Heart right ventricle (tissue), 16 donors: ENCODE measurements around the gene LCORL. TPM values are rescaled to one million over a fixed set of nuclear protein-coding genes. Genes with fewer than 3 reads are reported as not detected.

Source experiments
- ATAC-seq, 8 donors: fragments of 200-7000 bp; cut with Tn5 transposase; one replicate each; pipeline ENCODE4 v1.9.1; 2020; ENCODE audit warnings: mild to moderate bottlenecking in 8 of 8, moderate library complexity in 8 of 8, moderate number of reproducible peaks in 1 of 8
- DNase-seq, 2 donors: peaks; one replicate each; pipeline ENCODE4 v3.0.0-alpha.2; 2020
- H3K27ac ChIP-seq, 10 donors: fragments of 200-600 bp; sonication (generic) in 2 of 10; one replicate each; pipeline versions ENCODE4 v1.5.0 to v1.8.0; 2020 to 2022; ENCODE audit warnings: mild to moderate bottlenecking in 3 of 10
- H3K27me3 ChIP-seq, 7 donors: fragments of 200-600 bp; one replicate each; pipeline ENCODE4 v1.8.0; 2021 to 2022; ENCODE audit warnings: mild to moderate bottlenecking in 2 of 7
- H3K36me3 ChIP-seq, 9 donors: fragments of 200-600 bp; sonication (generic) in 1 of 9; one replicate each; pipeline versions ENCODE4 v1.5.0 to v1.8.0; 2020 to 2022; ENCODE audit warnings: mild to moderate bottlenecking in 2 of 9
- H3K4me1 ChIP-seq, 9 donors: fragments of 200-600 bp; sonication (generic) in 1 of 9; one replicate each; pipeline versions ENCODE4 v1.5.0 to v1.8.0; 2020 to 2022; ENCODE audit warnings: mild to moderate bottlenecking in 4 of 9
- H3K4me3 ChIP-seq, 10 donors: fragments of 200-600 bp; sonication (generic) in 2 of 10; one replicate each; pipeline versions ENCODE4 v1.5.0 to v1.8.0; 2020 to 2022; ENCODE audit warnings: mild to moderate bottlenecking in 7 of 10, moderate library complexity in 2 of 10
- H3K9me3 ChIP-seq, 11 donors: fragments of 200-600 bp in 10 of 11; sonication (generic) in 2 of 11; one replicate each; pipeline versions ENCODE4 v1.5.0 to v1.8.0; 2013 to 2022; ENCODE audit warnings: mild to moderate bottlenecking in 2 of 11, control low read depth in 1 of 11, moderate library complexity in 1 of 11
- WGBS, 2 donors: extraction: QIAGEN DNeasy Blood & Tissue Kit; methylation state at CpG; one replicate each; pipeline ENCODE4 v1.1.7; 2013; ENCODE audit warnings: inconsistent platforms in 1 of 2; 5-methylcytosine and 5-hydroxymethylcytosine counted together
- intact Hi-C, 10 donors: fragments of 100-400 bp; cut with DNase I; formaldehyde crosslinking; loops; one replicate each; pipeline versions ENCODE4 v1.11.1 to v1.14.2; 2022
- polyA plus RNA-seq, 2 donors: library from polyadenylated mRNA; stranded (reverse); fragments of 200-250 nt; gene quantifications; one replicate each; pipeline ENCODE4 v1.2.3, GENCODE V29; 2013
- total RNA-seq, 10 donors: library from RNA; stranded (reverse); fragmentation: NEBNext Ultra II Directional in 3 of 10; extraction: Animal tissue kit (Norgen Biotek cat#: 25700) in 3 of 10; gene quantifications; one replicate each; pipeline versions ENCODE4 v1.2.1 to v1.2.4, GENCODE V29; 2021 to 2023
- TF ChIP-seq, protein P1 (sequence below), 9 donors: fragments of 200-600 bp; sonication (generic) in 2 of 9; IDR thresholded peaks; one replicate each; pipeline versions ENCODE4 v1.5.0 to v1.8.0; 2021 to 2022; ENCODE audit warnings: antibody characterized with exemption in 9 of 9, mild to moderate bottlenecking in 5 of 9, moderate library complexity in 1 of 9
- donor health status: Arrhythmogenic right ventricular cardiomyopathy.
- donor health status: ischemic (EF 13 %, LVEDD 7.1; RV severe dilation, severe dysfunction).
- donor health status: healthy with polysubstance abuse.
- donor health status: DM: no; HTN: yes; CAD: no.
- donor health status: DM: no; HTN: no; CAD: no.
- donor health status: ischemic (EF 25% LVEDD 6.9; RV normal size, moderate dysfunction).
- donor health status: ischemic (EF 25% LVEDD 5.7; RV mildly dilated, moderate dysfunction).
- donor health status: healthy.
- donor health status: DM: yes; HTN: yes; CAD: no.
- donor health status: Ischemic cardiomyopathy.
- donor health status: ischemic (EF 35%, LVEDD 5.7; RV mildly dilated, moderate dysfunction).
- donor health status: nonischemic (EF 11% LVEDD 7.7; RV severe dilation, severe dysfunction).
- donor health status: DM: yes; HTN: yes; CAD: no.
- donor health status: PGD.
- donor health status: ischemic (EF 29% LVEDD 5.4; RV normal size, mild dysfunction).
- donor health status: nonischemic (EF 23%, LVEDD 6.1; RV moderate dilation, normal function).

LCORL gene
- total and polyA plus RNA-seq, 12 donors, result 1.7 to 11.1 (median 6.4) TPM

DNA sequence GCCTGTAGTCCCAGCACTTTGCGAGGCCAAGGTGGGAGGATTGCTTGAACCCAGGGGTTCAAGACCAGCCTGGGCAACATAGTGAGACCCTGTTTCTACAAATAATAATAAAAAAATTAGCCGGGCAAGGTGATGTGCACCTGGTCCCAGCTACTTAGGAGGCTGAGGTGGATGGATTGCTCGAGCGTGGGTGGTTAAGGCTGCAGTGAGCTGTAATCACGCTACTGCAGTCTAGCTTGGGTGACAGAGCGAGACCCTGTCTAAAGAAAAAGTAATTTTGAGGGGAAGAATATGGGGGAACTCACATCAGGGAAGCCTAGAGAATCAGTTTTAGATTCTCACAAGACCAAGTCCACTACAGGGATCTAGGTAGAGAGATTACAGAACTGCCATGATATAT is 28.9 kb upstream of the LCORL start:
- H3K4me1 ChIP-seq, result no peaks in the 10 kb centered on the region
- TF ChIP-seq, protein P1, sequence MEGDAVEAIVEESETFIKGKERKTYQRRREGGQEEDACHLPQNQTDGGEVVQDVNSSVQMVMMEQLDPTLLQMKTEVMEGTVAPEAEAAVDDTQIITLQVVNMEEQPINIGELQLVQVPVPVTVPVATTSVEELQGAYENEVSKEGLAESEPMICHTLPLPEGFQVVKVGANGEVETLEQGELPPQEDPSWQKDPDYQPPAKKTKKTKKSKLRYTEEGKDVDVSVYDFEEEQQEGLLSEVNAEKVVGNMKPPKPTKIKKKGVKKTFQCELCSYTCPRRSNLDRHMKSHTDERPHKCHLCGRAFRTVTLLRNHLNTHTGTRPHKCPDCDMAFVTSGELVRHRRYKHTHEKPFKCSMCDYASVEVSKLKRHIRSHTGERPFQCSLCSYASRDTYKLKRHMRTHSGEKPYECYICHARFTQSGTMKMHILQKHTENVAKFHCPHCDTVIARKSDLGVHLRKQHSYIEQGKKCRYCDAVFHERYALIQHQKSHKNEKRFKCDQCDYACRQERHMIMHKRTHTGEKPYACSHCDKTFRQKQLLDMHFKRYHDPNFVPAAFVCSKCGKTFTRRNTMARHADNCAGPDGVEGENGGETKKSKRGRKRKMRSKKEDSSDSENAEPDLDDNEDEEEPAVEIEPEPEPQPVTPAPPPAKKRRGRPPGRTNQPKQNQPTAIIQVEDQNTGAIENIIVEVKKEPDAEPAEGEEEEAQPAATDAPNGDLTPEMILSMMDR (IDR thresholded peaks at IDR 0.05), result no peak
- H3K27ac ChIP-seq, result no peak overlapping the region
- no peaks in the 10 kb centered on the region for H3K27me3 ChIP-seq
- DNase-seq, result no peak
- H3K36me3 ChIP-seq, result no peaks in the 10 kb centered on the region
- intact Hi-C loops, result no loop called here
- no peak overlapping the region for H3K4me3 ChIP-seq
- no peaks in the 10 kb centered on the region for H3K9me3 ChIP-seq
- WGBS, 2 donors, result 94 to 96% methylated on average over 6 of the region's 6 CpGs
- ATAC-seq, result no peak

DNA sequence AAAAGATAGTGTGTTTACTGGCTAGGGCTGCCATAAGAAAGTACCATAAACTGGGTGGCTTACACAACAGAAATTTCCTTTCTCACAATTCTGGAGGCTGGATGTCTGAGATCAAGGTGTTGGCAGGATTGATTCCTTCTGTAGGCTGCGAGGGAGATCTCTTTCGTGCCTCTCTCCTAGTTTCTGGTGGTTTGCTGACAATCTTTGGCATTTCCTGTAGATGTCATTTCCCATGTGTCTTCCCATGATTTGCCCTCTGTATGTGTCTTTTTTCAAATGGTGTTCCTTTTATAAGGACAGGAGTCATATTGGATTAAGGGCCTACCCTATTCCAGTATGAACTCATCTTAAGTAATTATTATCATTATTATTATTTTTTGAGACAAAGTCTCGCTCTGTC is 27.9 kb upstream of the LCORL start:
- Histone ChIP-seq H3K27me3 (no peaks in the 10 kb centered on the region), H3K27ac (no peak overlapping the region), H3K9me3 (no peaks in the 10 kb centered on the region), H3K4me1 (no peaks in the 10 kb centered on the region), H3K36me3 (no peaks in the 10 kb centered on the region), H3K4me3 (no peak overlapping the region)
- TF ChIP-seq, protein P1 (IDR thresholded peaks at IDR 0.05), result no peak
- intact Hi-C loops, result no loop called here
- ATAC-seq (no peak), DNase-seq (no peak)
- WGBS, 2 donors, result 59 to 75% methylated on average over 3 of the region's 3 CpGs

DNA sequence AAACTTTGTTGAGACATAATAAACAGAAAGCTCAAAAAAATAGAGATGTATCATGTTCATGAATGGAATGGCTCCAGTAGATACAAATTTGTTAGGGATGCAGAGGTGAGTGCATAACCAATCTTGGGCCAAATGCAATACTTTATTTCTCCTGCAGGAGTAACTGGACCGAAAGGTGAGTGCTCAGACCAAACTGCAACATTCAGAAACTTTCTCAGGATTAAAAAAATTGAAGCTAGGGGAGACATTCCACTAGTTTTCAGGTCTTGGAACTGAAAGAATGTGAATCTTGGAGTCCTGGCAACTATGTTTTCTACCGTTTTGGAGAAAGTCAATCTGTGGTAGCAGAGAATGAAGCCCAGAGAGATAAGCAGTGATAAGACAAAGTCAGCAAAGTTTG is 21.2 kb upstream of the LCORL start:
- Histone ChIP-seq H3K4me1 (no peaks in the 10 kb centered on the region), H3K4me3 (no peak overlapping the region), H3K27ac (no peak overlapping the region), H3K27me3 (no peaks in the 10 kb centered on the region), H3K9me3 (no peaks in the 10 kb centered on the region), H3K36me3 (no peaks in the 10 kb centered on the region)
- TF ChIP-seq, protein P1 (IDR thresholded peaks at IDR 0.05), result peak in 1 of 9 donors; percentile 12
- intact Hi-C loops, result no loop called here
- WGBS, 2 donors, result 45 to 55% methylated on average over 2 of the region's 2 CpGs
- ATAC-seq, result no peak
- DNase-seq, result no peak

DNA sequence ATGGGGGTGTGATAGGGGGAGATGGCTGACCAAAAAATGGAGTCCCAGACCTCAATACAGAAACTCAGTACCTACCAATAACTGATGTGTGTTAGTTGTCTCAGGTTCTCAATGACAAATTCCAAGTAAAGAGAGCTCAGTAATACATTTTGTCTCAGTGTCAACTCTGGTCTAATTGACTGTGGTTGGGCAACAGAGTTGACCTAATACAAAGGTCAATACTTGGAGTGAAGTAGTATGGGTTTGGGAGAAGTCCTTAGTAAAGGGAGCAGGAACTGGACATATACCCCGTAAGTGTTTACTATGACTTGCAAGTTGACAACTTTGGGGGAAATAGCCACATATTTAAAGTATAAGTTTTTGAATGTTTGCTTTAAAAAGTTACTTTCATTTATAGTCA is 20.5 kb upstream of the LCORL start:
- Histone ChIP-seq H3K9me3 (no peaks in the 10 kb centered on the region), H3K27ac (no peak overlapping the region), H3K4me1 (no peaks in the 10 kb centered on the region), H3K4me3 (no peak overlapping the region), H3K27me3 (no peaks in the 10 kb centered on the region), H3K36me3 (no peaks in the 10 kb centered on the region)
- TF ChIP-seq, protein P1 (IDR thresholded peaks at IDR 0.05), result no peak
- DNase-seq (no peak), ATAC-seq (no peak)
- intact Hi-C loops, result no loop called here
- 97 to 98% methylated on average over 1 of the region's 1 CpG for WGBS, 2 donors

DNA sequence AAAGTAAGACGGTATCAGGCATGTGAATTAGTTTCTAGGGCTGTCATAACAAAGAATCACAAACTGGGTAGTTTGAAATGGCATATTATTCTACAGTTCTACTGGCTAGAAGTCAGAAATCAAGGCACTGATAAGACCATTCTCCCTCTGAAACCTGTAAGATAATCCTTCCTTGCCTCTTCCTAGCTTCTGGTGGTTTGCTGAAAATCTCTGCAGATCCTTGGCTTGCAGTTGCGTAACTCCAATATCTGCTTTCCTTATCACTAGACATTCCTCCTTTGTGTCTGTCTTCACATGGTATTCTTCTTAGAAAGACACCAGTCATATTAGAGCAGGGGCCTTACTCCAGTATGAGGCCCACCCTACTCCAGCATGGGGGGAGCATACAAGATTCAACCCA is 19.6 kb upstream of the LCORL start:
- Histone ChIP-seq H3K4me1 (no peaks in the 10 kb centered on the region), H3K27me3 (no peaks in the 10 kb centered on the region), H3K4me3 (no peak overlapping the region), H3K9me3 (no peaks in the 10 kb centered on the region), H3K36me3 (no peaks in the 10 kb centered on the region), H3K27ac (no peak overlapping the region)
- intact Hi-C loops, result no loop called here
- DNase-seq (no peak), ATAC-seq (no peak)
- WGBS, 2 donors, result 77 to 78% methylated on average over 2 of the region's 2 CpGs
- TF ChIP-seq, protein P1 (IDR thresholded peaks at IDR 0.05), result no peak
